ENCODE data around the gene MTHFR. TPM values are rescaled to one million over a fixed set of nuclear protein-coding genes. Genes with fewer than 3 reads are reported as not detected.
A peak's percentile ranks its signal among the peaks of the same experiment; 100 is the strongest.

MTHFR gene
- total RNA-seq, 1 experiment from 2014 or later: 22.6 TPM

DNA sequence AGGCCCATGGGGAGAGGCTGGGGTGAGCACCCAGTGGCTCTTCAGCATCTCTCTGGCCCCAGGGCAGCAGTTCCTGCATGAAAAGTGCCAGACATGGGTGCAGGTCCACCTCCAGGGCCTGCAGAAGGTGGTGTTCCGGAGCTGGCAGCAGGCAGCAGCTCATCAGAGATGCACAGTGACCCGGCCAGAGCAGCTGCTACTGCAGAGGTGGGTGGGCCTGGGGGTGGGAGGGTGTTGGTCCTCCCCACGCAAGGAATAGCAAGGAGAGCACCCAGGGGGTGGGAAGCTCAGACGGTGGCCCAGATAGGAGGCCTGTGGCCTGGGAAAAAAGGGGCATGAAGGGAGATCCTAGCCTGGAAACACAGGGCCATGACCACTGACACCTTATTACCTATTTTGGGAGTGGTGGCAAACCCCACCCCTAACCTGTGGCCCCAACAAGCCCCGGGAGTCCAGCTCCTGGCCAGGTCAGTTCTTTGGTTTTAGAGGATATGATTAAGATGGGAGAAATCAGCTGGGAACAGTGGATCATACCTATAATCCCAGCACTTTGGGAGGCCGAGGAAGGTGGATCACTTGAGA is 23.5 kb downstream of the MTHFR start:
- TF ChIP-seq, protein P1, sequence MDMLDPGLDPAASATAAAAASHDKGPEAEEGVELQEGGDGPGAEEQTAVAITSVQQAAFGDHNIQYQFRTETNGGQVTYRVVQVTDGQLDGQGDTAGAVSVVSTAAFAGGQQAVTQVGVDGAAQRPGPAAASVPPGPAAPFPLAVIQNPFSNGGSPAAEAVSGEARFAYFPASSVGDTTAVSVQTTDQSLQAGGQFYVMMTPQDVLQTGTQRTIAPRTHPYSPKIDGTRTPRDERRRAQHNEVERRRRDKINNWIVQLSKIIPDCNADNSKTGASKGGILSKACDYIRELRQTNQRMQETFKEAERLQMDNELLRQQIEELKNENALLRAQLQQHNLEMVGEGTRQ (CRISPR knock-in tag; IDR thresholded peaks at IDR 0.05): no peak
- no peak for TF ChIP-seq RELA (CRISPR knock-in tag; IDR thresholded peaks at IDR 0.05; ENCODE audit: borderline replicate concordance)
- TF ChIP-seq ZNF219 (CRISPR knock-in tag; IDR thresholded peaks at IDR 0.05; ENCODE audit: borderline replicate concordance): no peak
- ATAC-seq: no peak
- H3K9me3 Mint-ChIP-seq: no peaks in the 10 kb centered on the region
- no peak overlapping the region for H3K4me3 Mint-ChIP-seq
- no peak overlapping the region for H3K27ac Mint-ChIP-seq
- no peaks in the 10 kb centered on the region for H3K36me3 Mint-ChIP-seq
- peaks cover 20% of the 10 kb centered on the region for H3K4me1 Mint-ChIP-seq
- no peaks in the 10 kb centered on the region for H3K27me3 Mint-ChIP-seq (ENCODE audit: low read depth)
- CTCF ChIA-PET: interaction anchor here (0.6 to 0.8 kb wide), 3 partner anchors 19 to 136 kb away, joined by 3 to 5 read pairs (median 3); no protein-coding TSS in a partner anchor
- POLR2A ChIA-PET: no interaction called here
- no peak for DNase-seq (ENCODE audit: low spot score)

DNA sequence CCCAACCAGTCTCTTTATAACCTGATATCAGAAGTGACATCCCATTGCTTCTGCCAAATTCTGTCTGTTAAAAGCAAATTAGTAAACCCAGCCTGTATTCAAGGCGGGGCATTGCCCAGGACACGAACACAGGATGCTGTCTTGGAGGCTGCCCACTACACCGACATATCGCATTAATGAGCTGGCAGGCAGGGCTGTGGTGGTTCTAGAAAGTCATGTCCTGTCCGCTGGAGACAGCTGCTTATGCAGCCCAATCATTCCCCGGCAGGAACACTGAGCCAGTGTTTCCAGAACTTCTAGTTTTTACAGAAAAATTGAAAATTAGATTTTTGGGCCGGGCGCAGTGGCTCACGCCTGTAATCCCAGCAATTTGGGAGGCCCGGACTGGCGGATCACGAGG is 24.5 kb downstream of the MTHFR start:
- DNase-seq (ENCODE audit: low spot score): no peak
- H3K27ac Mint-ChIP-seq: no peak overlapping the region
- ChIA-PET POLR2A (interaction anchor here (0.7 kb wide), 1 partner anchor 165 kb away, joined by 3 read pairs; no protein-coding TSS in a partner anchor), CTCF (interaction anchor here (0.7 kb wide), 1 partner anchor 9 kb away, joined by 4 read pairs; no protein-coding TSS in a partner anchor)
- no peaks in the 10 kb centered on the region for H3K36me3 Mint-ChIP-seq
- TF ChIP-seq, protein P2, sequence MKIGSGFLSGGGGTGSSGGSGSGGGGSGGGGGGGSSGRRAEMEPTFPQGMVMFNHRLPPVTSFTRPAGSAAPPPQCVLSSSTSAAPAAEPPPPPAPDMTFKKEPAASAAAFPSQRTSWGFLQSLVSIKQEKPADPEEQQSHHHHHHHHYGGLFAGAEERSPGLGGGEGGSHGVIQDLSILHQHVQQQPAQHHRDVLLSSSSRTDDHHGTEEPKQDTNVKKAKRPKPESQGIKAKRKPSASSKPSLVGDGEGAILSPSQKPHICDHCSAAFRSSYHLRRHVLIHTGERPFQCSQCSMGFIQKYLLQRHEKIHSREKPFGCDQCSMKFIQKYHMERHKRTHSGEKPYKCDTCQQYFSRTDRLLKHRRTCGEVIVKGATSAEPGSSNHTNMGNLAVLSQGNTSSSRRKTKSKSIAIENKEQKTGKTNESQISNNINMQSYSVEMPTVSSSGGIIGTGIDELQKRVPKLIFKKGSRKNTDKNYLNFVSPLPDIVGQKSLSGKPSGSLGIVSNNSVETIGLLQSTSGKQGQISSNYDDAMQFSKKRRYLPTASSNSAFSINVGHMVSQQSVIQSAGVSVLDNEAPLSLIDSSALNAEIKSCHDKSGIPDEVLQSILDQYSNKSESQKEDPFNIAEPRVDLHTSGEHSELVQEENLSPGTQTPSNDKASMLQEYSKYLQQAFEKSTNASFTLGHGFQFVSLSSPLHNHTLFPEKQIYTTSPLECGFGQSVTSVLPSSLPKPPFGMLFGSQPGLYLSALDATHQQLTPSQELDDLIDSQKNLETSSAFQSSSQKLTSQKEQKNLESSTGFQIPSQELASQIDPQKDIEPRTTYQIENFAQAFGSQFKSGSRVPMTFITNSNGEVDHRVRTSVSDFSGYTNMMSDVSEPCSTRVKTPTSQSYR (CRISPR knock-in tag; IDR thresholded peaks at IDR 0.05): no peak
- TF ChIP-seq IRF2 (CRISPR knock-in tag; IDR thresholded peaks at IDR 0.05; ENCODE audit: borderline replicate concordance, low read depth): no peak
- no peak for TF ChIP-seq CBFB (CRISPR knock-in tag; IDR thresholded peaks at IDR 0.05; ENCODE audit: low read depth)
- no peak for ATAC-seq
- peaks cover 11% of the 10 kb centered on the region for H3K4me1 Mint-ChIP-seq
- no peaks in the 10 kb centered on the region for H3K9me3 Mint-ChIP-seq
- H3K4me3 Mint-ChIP-seq: no peak overlapping the region
- no peaks in the 10 kb centered on the region for H3K27me3 Mint-ChIP-seq (ENCODE audit: low read depth)

DNA sequence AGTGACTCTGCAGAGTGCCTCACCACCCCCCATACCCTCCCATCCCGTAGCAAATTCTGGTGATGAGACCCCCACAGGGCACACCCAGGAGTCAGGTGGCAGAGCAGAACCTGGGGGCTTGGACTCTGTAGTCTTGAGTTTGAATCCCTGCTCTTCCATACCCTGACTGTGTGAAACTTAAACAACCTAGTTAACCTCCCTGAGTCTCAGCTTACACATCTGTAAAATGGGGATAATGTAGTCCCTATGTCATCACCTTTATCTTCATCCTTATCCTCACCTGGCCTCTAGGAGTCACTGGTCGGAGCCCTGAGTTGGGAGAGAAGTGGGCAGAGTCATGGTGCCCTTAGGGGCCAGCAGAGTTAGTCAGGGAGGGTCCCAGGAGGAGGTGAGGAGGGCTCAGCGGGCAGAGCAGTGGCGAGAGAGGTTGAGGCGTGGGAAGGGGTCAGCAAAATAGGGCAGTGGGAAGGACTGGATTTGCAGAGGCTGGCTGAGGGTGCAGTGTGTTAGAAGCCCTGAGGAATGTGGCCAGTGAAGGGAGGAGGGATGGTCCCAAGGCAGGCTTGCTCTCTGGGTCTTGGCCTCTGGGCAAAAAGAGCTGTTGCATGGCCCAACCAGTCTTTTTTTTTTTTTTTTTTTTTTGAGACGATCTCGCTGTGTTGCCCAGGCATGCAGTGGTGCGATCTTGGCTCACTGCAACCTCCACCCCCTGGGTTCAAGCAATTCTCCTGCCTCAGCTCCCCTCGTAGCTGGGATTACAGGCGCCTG is 25.2 kb downstream of the MTHFR start:
- Mint-ChIP-seq H3K4me3 (no peak overlapping the region), H3K36me3 (no peaks in the 10 kb centered on the region), H3K9me3 (no peaks in the 10 kb centered on the region), H3K4me1 (peaks cover 4% of the 10 kb centered on the region), H3K27ac (no peak overlapping the region), H3K27me3 (ENCODE audit: low read depth) (no peaks in the 10 kb centered on the region)
- no peak for TF ChIP-seq KAT7 (CRISPR knock-in tag; IDR thresholded peaks at IDR 0.05; ENCODE audit: borderline replicate concordance)
- TF ChIP-seq GTF2I (CRISPR knock-in tag; conservative IDR thresholded peaks at IDR 0.05): peak; percentile 73; the same call in 1 of the 2 replicates
- TF ChIP-seq, protein P3, sequence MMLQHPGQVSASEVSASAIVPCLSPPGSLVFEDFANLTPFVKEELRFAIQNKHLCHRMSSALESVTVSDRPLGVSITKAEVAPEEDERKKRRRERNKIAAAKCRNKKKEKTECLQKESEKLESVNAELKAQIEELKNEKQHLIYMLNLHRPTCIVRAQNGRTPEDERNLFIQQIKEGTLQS (CRISPR knock-in tag; conservative IDR thresholded peaks at IDR 0.05): 0 out of 2 replicates have a peak, but pooled peaks have one; percentile 54
- POLR2A ChIA-PET: no interaction called here
- ATAC-seq (no peak), DNase-seq (ENCODE audit: low spot score) (no peak)
- CTCF ChIA-PET: interaction anchor here (0.6 to 0.7 kb wide), 3 partner anchors 8 to 27 kb away, joined by 3 to 6 read pairs (median 4); no protein-coding TSS in a partner anchor

DNA sequence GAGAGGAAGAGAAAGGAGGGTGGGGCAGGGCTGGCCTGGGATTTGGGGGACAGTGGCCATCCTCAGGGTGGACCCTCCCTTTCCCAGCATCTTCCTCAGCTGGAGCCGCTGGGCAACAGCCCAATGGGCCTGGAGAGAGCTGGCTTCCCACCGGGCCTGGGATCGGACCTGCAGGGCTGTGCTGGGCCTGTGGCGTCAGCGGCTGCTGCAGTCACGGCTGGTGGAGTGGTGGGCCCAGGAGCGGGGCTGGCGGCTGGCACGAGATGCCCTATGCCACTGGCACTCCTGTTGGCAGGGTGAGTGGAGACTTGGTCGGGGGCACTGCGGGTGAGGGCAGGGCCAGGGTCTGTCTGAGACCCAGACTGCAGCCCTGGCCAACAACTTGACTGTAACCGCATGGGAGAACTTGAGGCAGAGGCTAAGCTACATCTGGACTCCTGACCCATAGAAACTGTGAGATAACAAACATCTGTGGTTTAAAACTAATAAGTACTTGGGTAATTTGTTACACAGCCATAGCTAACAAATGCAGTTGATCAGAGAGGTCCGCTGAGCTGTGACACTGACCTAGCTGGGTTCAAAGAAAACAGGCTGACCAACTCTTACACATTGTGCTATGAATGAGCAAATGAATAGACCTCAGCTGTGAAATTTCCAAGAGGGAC is 25.9 kb downstream of the MTHFR start:
- Mint-ChIP-seq H3K27me3 (ENCODE audit: low read depth) (no peaks in the 10 kb centered on the region), H3K4me3 (no peak overlapping the region), H3K4me1 (no peaks in the 10 kb centered on the region; the same call in 1 of the 2 replicates), H3K9me3 (no peaks in the 10 kb centered on the region), H3K36me3 (no peaks in the 10 kb centered on the region), H3K27ac (no peak overlapping the region)
- DNase-seq (ENCODE audit: low spot score) (no peak), ATAC-seq (no peak)
- POLR2A ChIA-PET: no interaction called here
- CTCF ChIA-PET: no interaction called here
- TF ChIP-seq, protein P4, sequence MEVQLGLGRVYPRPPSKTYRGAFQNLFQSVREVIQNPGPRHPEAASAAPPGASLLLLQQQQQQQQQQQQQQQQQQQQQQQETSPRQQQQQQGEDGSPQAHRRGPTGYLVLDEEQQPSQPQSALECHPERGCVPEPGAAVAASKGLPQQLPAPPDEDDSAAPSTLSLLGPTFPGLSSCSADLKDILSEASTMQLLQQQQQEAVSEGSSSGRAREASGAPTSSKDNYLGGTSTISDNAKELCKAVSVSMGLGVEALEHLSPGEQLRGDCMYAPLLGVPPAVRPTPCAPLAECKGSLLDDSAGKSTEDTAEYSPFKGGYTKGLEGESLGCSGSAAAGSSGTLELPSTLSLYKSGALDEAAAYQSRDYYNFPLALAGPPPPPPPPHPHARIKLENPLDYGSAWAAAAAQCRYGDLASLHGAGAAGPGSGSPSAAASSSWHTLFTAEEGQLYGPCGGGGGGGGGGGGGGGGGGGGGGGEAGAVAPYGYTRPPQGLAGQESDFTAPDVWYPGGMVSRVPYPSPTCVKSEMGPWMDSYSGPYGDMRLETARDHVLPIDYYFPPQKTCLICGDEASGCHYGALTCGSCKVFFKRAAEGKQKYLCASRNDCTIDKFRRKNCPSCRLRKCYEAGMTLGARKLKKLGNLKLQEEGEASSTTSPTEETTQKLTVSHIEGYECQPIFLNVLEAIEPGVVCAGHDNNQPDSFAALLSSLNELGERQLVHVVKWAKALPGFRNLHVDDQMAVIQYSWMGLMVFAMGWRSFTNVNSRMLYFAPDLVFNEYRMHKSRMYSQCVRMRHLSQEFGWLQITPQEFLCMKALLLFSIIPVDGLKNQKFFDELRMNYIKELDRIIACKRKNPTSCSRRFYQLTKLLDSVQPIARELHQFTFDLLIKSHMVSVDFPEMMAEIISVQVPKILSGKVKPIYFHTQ (CRISPR knock-in tag; IDR thresholded peaks at IDR 0.05): no peak
- TF ChIP-seq, protein P5, sequence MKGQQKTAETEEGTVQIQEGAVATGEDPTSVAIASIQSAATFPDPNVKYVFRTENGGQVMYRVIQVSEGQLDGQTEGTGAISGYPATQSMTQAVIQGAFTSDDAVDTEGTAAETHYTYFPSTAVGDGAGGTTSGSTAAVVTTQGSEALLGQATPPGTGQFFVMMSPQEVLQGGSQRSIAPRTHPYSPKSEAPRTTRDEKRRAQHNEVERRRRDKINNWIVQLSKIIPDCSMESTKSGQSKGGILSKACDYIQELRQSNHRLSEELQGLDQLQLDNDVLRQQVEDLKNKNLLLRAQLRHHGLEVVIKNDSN (CRISPR knock-in tag; IDR thresholded peaks at IDR 0.05): no peak
- TF ChIP-seq, protein P6, sequence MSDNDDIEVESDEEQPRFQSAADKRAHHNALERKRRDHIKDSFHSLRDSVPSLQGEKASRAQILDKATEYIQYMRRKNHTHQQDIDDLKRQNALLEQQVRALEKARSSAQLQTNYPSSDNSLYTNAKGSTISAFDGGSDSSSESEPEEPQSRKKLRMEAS (CRISPR knock-in tag; IDR thresholded peaks at IDR 0.05): no peak
- TF ChIP-seq ZBTB21 (CRISPR knock-in tag; IDR thresholded peaks at IDR 0.05; ENCODE audit: borderline replicate concordance) (no peak), JAZF1 (CRISPR knock-in tag; IDR thresholded peaks at IDR 0.05) (no peak), ZNF396 (CRISPR knock-in tag; IDR thresholded peaks at IDR 0.05; ENCODE audit: borderline replicate concordance) (no peak)
- TF ChIP-seq, protein P7, sequence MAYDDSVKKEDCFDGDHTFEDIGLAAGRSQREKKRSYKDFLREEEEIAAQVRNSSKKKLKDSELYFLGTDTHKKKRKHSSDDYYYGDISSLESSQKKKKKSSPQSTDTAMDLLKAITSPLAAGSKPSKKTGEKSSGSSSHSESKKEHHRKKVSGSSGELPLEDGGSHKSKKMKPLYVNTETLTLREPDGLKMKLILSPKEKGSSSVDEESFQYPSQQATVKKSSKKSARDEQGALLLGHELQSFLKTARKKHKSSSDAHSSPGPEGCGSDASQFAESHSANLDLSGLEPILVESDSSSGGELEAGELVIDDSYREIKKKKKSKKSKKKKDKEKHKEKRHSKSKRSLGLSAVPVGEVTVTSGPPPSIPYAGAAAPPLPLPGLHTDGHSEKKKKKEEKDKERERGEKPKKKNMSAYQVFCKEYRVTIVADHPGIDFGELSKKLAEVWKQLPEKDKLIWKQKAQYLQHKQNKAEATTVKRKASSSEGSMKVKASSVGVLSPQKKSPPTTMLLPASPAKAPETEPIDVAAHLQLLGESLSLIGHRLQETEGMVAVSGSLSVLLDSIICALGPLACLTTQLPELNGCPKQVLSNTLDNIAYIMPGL (CRISPR knock-in tag; IDR thresholded peaks at IDR 0.05): no peak

Data from WTC11 (cell line).